HK-2 (cell line): ENCODE measurements around the gene RAE1.
A peak's percentile ranks its signal among the peaks of the same experiment; 100 is the strongest.
"Not testable (repeated sequence)": the region's sequence is repeated elsewhere in the genome, so short reads cannot be mapped to it uniquely, and the experiment has no call there.

Experiments used
- DNase-seq: peaks from one replicate; pipeline ENCODE4 v3.0.0-alpha.2; 2018; ENCODE audit not compliant: unreplicated experiment

Gene RAE1

GRCh38 chr20:57414867-57415592 lies 64.0 kb downstream of the RAE1 start:
- DNase-seq: no peak

- DNase-seq: no peak
These were observed 64.7 kb downstream of the RAE1 start for GRCh38 chr20:57415771-57416170.

- no peak for DNase-seq
These were observed 65.4 kb downstream of the RAE1 start for GRCh38 chr20:57416296-57417022.

GRCh38 chr20:57417051-57417689 lies 66.1 kb downstream of the RAE1 start:
- no peak for DNase-seq

GRCh38 chr20:57417830-57418780 lies 67.0 kb downstream of the RAE1 start:
- no peak for DNase-seq

- DNase-seq: not testable (repeated sequence)
These were observed 68.4 kb downstream of the RAE1 start for GRCh38 chr20:57419479-57419878.

GRCh38 chr20:57420571-57421252 lies 69.7 kb downstream of the RAE1 start:
- DNase-seq: no peak

GRCh38 chr20:57421253-57422220 lies 70.5 kb downstream of the RAE1 start:
- DNase-seq: no peak

GRCh38 chr20:57422254-57422653 lies 71.2 kb downstream of the RAE1 start:
- no peak for DNase-seq

GRCh38 chr20:57425150-57426013 lies 74.3 kb downstream of the RAE1 start:
- DNase-seq: peak; percentile 54

- DNase-seq: no peak
These were observed 75.2 kb downstream of the RAE1 start for GRCh38 chr20:57426271-57426689.

GRCh38 chr20:57426831-57427230 lies 75.8 kb downstream of the RAE1 start:
- DNase-seq: no peak

- DNase-seq: no peak
These were observed 77.5 kb downstream of the RAE1 start for GRCh38 chr20:57428324-57429158.
